Astrocyte (in vitro differentiated cells and primary cell): ENCODE data around the gene LPGAT1.

Experiments
- CTCF ChIP-seq: IDR thresholded peaks from 2 replicates; pipeline ENCODE4 v1.5.1; 2011; ENCODE audit warnings: low read depth, mild to moderate bottlenecking, inconsistent platforms, low read length, moderate library complexity; ENCODE audit not compliant: insufficient read depth
- EZH2 ChIP-seq: IDR thresholded peaks from 2 replicates; pipeline ENCODE4 v1.6.1; 2012; ENCODE audit warnings: mild to moderate bottlenecking, low read length, inconsistent platforms; ENCODE audit not compliant: insufficient read depth

- TF ChIP-seq CTCF (no peak), EZH2 (no peak)
Observed at GRCh38 chr1:211830055-211830327, 572 bp downstream of the LPGAT1 start.
